Measurements from ENCODE around the gene FOXJ1. TPM values are rescaled to one million over a fixed set of nuclear protein-coding genes. Genes with fewer than 3 reads are reported as not detected.

FOXJ1 gene
- total RNA-seq, 1 donor = 1.3 TPM

- Histone ChIP-seq H3K4me3 (ENCODE audit: low read length) (no peak overlapping the region), H3K9me3 (ENCODE audit: low read depth, low read length) (no peaks in the 10 kb centered on the region), H3K27me3 (ENCODE audit: insufficient read depth, low read length) (no peaks in the 10 kb centered on the region), H3K4me1 (ENCODE audit: insufficient read depth, low read length) (peaks cover 4% of the 10 kb centered on the region)
Measured at GRCh38 chr17:76170114-76170513, 29.1 kb upstream of the FOXJ1 start.

GRCh38 chr17:76166906-76167305 lies 25.9 kb upstream of the FOXJ1 start:
- H3K4me3 ChIP-seq (ENCODE audit: low read length) = no peak overlapping the region
- no peaks in the 10 kb centered on the region for H3K27me3 ChIP-seq (ENCODE audit: insufficient read depth, low read length)
- H3K4me1 ChIP-seq (ENCODE audit: insufficient read depth, low read length) = peaks cover 4% of the 10 kb centered on the region
- H3K9me3 ChIP-seq (ENCODE audit: low read depth, low read length) = no peaks in the 10 kb centered on the region

GRCh38 chr17:76166168-76166567 lies 25.1 kb upstream of the FOXJ1 start:
- H3K4me1 ChIP-seq (ENCODE audit: insufficient read depth, low read length) = peaks cover 4% of the 10 kb centered on the region

GRCh38 chr17:76164331-76164730 lies 23.3 kb upstream of the FOXJ1 start:
- Histone ChIP-seq H3K4me1 (ENCODE audit: insufficient read depth, low read length) (peaks cover 4% of the 10 kb centered on the region), H3K27me3 (ENCODE audit: insufficient read depth, low read length) (no peaks in the 10 kb centered on the region), H3K4me3 (ENCODE audit: low read length) (no peak overlapping the region), H3K9me3 (ENCODE audit: low read depth, low read length) (no peaks in the 10 kb centered on the region)

More at GRCh38 chr17:76166168-76166567, 25.1 kb upstream of the FOXJ1 start:
- H3K27me3 ChIP-seq (ENCODE audit: insufficient read depth, low read length) = no peaks in the 10 kb centered on the region
- H3K4me3 ChIP-seq (ENCODE audit: low read length) = no peak overlapping the region
- H3K9me3 ChIP-seq (ENCODE audit: low read depth, low read length) = no peaks in the 10 kb centered on the region

GRCh38 chr17:76163919-76164318 lies 22.9 kb upstream of the FOXJ1 start:
- no peak overlapping the region for H3K4me3 ChIP-seq (ENCODE audit: low read length)
- no peaks in the 10 kb centered on the region for H3K9me3 ChIP-seq (ENCODE audit: low read depth, low read length)
- H3K4me1 ChIP-seq (ENCODE audit: insufficient read depth, low read length) = peaks cover 4% of the 10 kb centered on the region
- H3K27me3 ChIP-seq (ENCODE audit: insufficient read depth, low read length) = no peaks in the 10 kb centered on the region

GRCh38 chr17:76161619-76162266 lies 20.7 kb upstream of the FOXJ1 start:
- Histone ChIP-seq H3K9me3 (ENCODE audit: low read depth, low read length) (no peaks in the 10 kb centered on the region), H3K4me3 (ENCODE audit: low read length) (no peak overlapping the region)

GRCh38 chr17:76160896-76161528 lies 20.0 kb upstream of the FOXJ1 start:
- Histone ChIP-seq H3K9me3 (ENCODE audit: low read depth, low read length) (no peaks in the 10 kb centered on the region), H3K4me1 (ENCODE audit: insufficient read depth, low read length) (no peaks in the 10 kb centered on the region), H3K27me3 (ENCODE audit: insufficient read depth, low read length) (no peaks in the 10 kb centered on the region), H3K4me3 (ENCODE audit: low read length) (no peak overlapping the region)

More at GRCh38 chr17:76161619-76162266, 20.7 kb upstream of the FOXJ1 start:
- Histone ChIP-seq H3K27me3 (ENCODE audit: insufficient read depth, low read length) (no peaks in the 10 kb centered on the region), H3K4me1 (ENCODE audit: insufficient read depth, low read length) (no peaks in the 10 kb centered on the region)

GRCh38 chr17:76159157-76159556 lies 18.1 kb upstream of the FOXJ1 start:
- H3K9me3 ChIP-seq (ENCODE audit: low read depth, low read length) = no peaks in the 10 kb centered on the region
- H3K27me3 ChIP-seq (ENCODE audit: insufficient read depth, low read length) = no peaks in the 10 kb centered on the region
- no peak overlapping the region for H3K4me3 ChIP-seq (ENCODE audit: low read length)
- no peaks in the 10 kb centered on the region for H3K4me1 ChIP-seq (ENCODE audit: insufficient read depth, low read length)

GRCh38 chr17:76157759-76158158 lies 16.7 kb upstream of the FOXJ1 start:
- no peaks in the 10 kb centered on the region for H3K9me3 ChIP-seq (ENCODE audit: low read depth, low read length)
- no peak overlapping the region for H3K4me3 ChIP-seq (ENCODE audit: low read length)
- H3K4me1 ChIP-seq (ENCODE audit: insufficient read depth, low read length) = no peaks in the 10 kb centered on the region
- H3K27me3 ChIP-seq (ENCODE audit: insufficient read depth, low read length) = no peaks in the 10 kb centered on the region

GRCh38 chr17:76156662-76156991 lies 15.6 kb upstream of the FOXJ1 start:
- H3K4me3 ChIP-seq (ENCODE audit: low read length) = no peak overlapping the region

GRCh38 chr17:76155988-76156661 lies 15.1 kb upstream of the FOXJ1 start:
- Histone ChIP-seq H3K4me1 (ENCODE audit: insufficient read depth, low read length) (no peaks in the 10 kb centered on the region), H3K4me3 (ENCODE audit: low read length) (no peak overlapping the region), H3K27me3 (ENCODE audit: insufficient read depth, low read length) (no peaks in the 10 kb centered on the region), H3K9me3 (ENCODE audit: low read depth, low read length) (no peaks in the 10 kb centered on the region)

More at GRCh38 chr17:76156662-76156991, 15.6 kb upstream of the FOXJ1 start:
- Histone ChIP-seq H3K4me1 (ENCODE audit: insufficient read depth, low read length) (no peaks in the 10 kb centered on the region), H3K27me3 (ENCODE audit: insufficient read depth, low read length) (no peaks in the 10 kb centered on the region), H3K9me3 (ENCODE audit: low read depth, low read length) (no peaks in the 10 kb centered on the region)

GRCh38 chr17:76154936-76155845 lies 14.1 kb upstream of the FOXJ1 start:
- Histone ChIP-seq H3K9me3 (ENCODE audit: low read depth, low read length) (no peaks in the 10 kb centered on the region), H3K4me1 (ENCODE audit: insufficient read depth, low read length) (no peaks in the 10 kb centered on the region), H3K27me3 (ENCODE audit: insufficient read depth, low read length) (no peaks in the 10 kb centered on the region), H3K4me3 (ENCODE audit: low read length) (no peak overlapping the region)

GRCh38 chr17:76154292-76154691 lies 13.2 kb upstream of the FOXJ1 start:
- no peaks in the 10 kb centered on the region for H3K27me3 ChIP-seq (ENCODE audit: insufficient read depth, low read length)
- H3K4me3 ChIP-seq (ENCODE audit: low read length) = no peak overlapping the region
- H3K9me3 ChIP-seq (ENCODE audit: low read depth, low read length) = no peaks in the 10 kb centered on the region
- no peaks in the 10 kb centered on the region for H3K4me1 ChIP-seq (ENCODE audit: insufficient read depth, low read length)

- Histone ChIP-seq H3K4me3 (ENCODE audit: low read length) (no peak overlapping the region), H3K27me3 (ENCODE audit: insufficient read depth, low read length) (no peaks in the 10 kb centered on the region), H3K9me3 (ENCODE audit: low read depth, low read length) (no peaks in the 10 kb centered on the region), H3K4me1 (ENCODE audit: insufficient read depth, low read length) (no peaks in the 10 kb centered on the region)
Measured at GRCh38 chr17:76153640-76154039, 12.6 kb upstream of the FOXJ1 start.

GRCh38 chr17:76153202-76153601 lies 12.2 kb upstream of the FOXJ1 start:
- Histone ChIP-seq H3K27me3 (ENCODE audit: insufficient read depth, low read length) (no peaks in the 10 kb centered on the region), H3K4me1 (ENCODE audit: insufficient read depth, low read length) (no peaks in the 10 kb centered on the region), H3K4me3 (ENCODE audit: low read length) (no peak overlapping the region), H3K9me3 (ENCODE audit: low read depth, low read length) (no peaks in the 10 kb centered on the region)

All from mononuclear cell (primary cell).